HG02943 (cell line): Measurements from ENCODE around the gene SIM2.
"Not testable (repeated sequence)": the region's sequence is repeated elsewhere in the genome, so short reads cannot be mapped to it uniquely, and the experiment has no call there.

ENCODE experiments used
- ATAC-seq: cut with Tn5 transposase; IDR thresholded peaks from one replicate; pipeline ENCODE4 v1.9.1; 2021; ENCODE audit warnings: mild to moderate bottlenecking, low read depth, moderate library complexity; ENCODE audit not compliant: unreplicated experiment

SIM2 gene

GRCh38 chr21:36698981-36699545 lies at the start of gene SIM2:
Gene SIM2 (plus strand): TSS chr21:36699115. CDS start chr21:36699747, 632 bp downstream.
- ATAC-seq, result no peak

- no peak for ATAC-seq
Measured at GRCh38 chr21:36654324-36654723, 44.6 kb upstream of the SIM2 start.

- no peak for ATAC-seq
Measured at GRCh38 chr21:36654796-36655325, 44.1 kb upstream of the SIM2 start.

- no peak for ATAC-seq
Measured at GRCh38 chr21:36656138-36656537, 42.8 kb upstream of the SIM2 start.

- ATAC-seq, result not testable (repeated sequence)
Measured at GRCh38 chr21:36657290-36657689, 41.6 kb upstream of the SIM2 start.

GRCh38 chr21:36657999-36658398 lies 40.9 kb upstream of the SIM2 start:
- no peak for ATAC-seq

- no peak for ATAC-seq
Measured at GRCh38 chr21:36658926-36659325, 40.0 kb upstream of the SIM2 start.

GRCh38 chr21:36661511-36662309 lies 37.2 kb upstream of the SIM2 start:
- ATAC-seq, result no peak

GRCh38 chr21:36663033-36663855 lies 35.7 kb upstream of the SIM2 start:
- no peak for ATAC-seq

GRCh38 chr21:36664662-36664990 lies 34.3 kb upstream of the SIM2 start:
- no peak for ATAC-seq

- ATAC-seq, result no peak
Measured at GRCh38 chr21:36665806-36666205, 33.1 kb upstream of the SIM2 start.

GRCh38 chr21:36668713-36669112 lies 30.2 kb upstream of the SIM2 start:
- no peak for ATAC-seq

- no peak for ATAC-seq
Measured at GRCh38 chr21:36671836-36672235, 27.1 kb upstream of the SIM2 start.

GRCh38 chr21:36672296-36672695 lies 26.6 kb upstream of the SIM2 start:
- ATAC-seq, result not testable (repeated sequence)

GRCh38 chr21:36672737-36673136 lies 26.2 kb upstream of the SIM2 start:
- ATAC-seq, result no peak

- no peak for ATAC-seq
Measured at GRCh38 chr21:36676039-36676950, 22.6 kb upstream of the SIM2 start.

- ATAC-seq, result no peak
Measured at GRCh38 chr21:36677443-36677842, 21.5 kb upstream of the SIM2 start.

- ATAC-seq, result no peak
Measured at GRCh38 chr21:36678538-36678937, 20.4 kb upstream of the SIM2 start.

GRCh38 chr21:36681117-36681631 lies 17.7 kb upstream of the SIM2 start:
- no peak for ATAC-seq
